Measurements from ENCODE around the gene NAA20.

Gene NAA20

DNA sequence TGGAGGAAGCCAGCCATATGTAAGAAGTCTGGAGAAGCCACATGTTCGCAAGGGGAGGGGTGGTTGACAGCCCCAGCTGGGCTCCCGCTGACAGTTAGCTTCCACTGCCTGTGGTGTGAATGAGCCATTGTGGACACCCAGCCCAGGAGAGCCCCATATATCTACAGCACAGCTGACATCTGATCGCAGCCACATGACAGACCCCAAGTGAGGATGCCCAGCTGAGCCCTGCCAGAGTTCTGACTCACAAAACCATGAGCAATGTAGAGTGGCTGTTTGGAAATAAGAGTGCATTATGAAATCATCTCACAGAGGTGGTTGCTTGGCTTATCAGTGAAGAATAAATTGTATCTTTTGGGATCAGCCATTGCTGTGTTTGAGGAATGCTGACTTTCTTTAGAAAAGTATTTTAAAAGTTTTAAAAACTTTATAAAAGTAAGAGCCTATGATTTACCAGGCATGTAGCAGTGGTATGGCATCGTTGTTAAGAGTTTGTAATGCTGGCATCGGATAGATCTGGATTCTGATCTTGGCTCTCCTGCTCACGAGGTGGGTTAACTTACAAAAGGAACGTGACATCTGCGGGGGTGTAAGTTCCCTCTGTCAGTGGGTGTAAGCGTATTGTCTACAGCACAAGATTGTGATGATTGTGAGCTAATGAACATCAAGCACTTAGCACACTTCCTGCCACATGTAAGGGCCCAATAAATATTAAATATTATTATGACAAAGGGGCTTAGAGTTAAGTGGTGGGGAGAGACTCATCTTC is 59.3 kb downstream of the NAA20 start:
- DNase-seq (ENCODE audit: low spot score), result peak; percentile 64

DNA sequence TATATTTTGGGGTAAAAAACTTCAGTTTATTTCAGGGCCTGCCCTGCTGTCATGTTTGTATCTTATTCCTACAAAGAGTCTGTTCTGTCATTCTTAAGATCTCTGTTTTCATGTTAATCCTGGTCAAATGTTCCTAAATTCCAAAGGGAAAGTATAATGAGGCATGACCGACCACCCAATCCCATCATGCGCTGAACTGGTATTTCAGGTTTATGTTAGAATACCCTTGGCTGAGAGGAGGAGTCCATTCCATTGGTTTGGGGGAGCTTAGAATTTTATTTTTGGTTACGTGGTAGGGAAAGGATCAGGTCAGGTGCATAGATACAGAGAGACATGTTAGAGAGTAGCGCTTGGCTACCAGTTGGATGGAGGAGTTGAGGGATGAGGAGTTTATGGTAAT is 60.9 kb downstream of the NAA20 start:
- no peak for DNase-seq (ENCODE audit: low spot score)

DNA sequence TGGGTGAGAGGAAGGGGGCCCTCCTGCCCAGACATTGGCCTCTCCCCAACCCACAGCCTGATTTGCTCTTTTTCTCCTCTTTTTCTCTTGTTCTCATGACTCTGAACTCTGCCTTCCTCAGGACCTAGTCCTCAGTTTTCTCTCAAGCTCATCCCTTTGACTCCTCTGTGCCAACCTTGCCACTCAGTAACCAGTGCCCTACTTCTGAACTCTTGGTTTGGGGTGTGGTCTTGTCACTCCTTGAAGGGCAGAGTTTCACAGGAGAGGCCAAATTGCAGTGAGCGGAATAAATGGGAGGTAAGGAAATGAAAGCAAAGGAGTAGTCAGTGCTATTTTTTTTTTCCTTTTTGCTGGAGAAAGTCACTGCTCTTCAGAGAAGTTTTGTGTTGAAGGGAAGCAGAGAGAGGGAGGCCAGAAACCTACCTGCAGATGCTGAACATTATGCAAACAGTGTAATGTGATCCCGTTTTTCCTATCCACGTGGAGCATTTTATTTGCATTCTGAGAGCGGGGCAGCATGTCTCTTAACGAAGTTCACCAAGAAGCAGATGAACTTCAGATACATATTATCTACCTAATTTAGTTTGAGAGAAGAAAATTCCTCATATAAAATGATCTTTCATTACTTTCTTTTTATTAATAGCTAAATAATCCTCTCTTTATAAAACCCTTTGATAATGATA is 62.1 kb downstream of the NAA20 start:
- DNase-seq (ENCODE audit: low spot score), result no peak

Measured in AG20443 (cell line).